ENCODE results near the gene HIC2.
"Not testable (repeated sequence)": the region's sequence is repeated elsewhere in the genome, so short reads cannot be mapped to it uniquely, and the experiment has no call there.

HIC2 gene, protein sequence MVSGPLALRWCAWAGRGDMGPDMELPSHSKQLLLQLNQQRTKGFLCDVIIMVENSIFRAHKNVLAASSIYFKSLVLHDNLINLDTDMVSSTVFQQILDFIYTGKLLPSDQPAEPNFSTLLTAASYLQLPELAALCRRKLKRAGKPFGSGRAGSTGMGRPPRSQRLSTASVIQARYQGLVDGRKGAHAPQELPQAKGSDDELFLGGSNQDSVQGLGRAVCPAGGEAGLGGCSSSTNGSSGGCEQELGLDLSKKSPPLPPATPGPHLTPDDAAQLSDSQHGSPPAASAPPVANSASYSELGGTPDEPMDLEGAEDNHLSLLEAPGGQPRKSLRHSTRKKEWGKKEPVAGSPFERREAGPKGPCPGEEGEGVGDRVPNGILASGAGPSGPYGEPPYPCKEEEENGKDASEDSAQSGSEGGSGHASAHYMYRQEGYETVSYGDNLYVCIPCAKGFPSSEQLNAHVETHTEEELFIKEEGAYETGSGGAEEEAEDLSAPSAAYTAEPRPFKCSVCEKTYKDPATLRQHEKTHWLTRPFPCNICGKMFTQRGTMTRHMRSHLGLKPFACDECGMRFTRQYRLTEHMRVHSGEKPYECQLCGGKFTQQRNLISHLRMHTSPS

DNA sequence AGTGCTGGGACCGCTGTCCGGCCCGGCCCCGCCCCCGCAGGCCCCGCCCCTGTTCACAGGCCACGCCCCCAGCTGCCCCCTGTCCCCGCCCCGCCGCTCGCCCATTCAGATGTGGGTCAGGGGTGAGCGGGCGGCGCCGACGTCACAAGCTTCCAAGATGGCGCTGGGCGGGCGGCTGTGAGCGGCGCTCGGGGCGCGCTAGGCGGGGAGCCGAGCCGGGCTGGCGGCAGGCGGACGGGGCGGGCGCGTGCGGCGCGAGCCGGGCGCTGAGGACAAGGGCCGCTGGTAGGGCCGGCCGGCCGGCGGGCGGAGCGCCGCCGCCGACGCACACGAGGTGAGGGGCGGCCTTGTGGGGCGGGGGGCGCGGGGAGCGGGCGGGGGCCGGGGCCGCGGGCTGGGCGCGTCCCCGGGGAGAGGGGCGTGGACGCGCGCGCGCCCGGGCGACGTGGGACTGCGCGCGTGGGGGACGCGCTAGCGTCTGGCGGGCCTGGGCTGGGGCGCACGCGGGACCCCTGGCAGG, at the start of gene HIC2:
HIC2 (plus strand) TSS at position 145 of the 520 bp plus-strand sequence. CDS start 25,461 bp downstream, outside the sequence.
- DNase-seq = not testable (repeated sequence)

DNA sequence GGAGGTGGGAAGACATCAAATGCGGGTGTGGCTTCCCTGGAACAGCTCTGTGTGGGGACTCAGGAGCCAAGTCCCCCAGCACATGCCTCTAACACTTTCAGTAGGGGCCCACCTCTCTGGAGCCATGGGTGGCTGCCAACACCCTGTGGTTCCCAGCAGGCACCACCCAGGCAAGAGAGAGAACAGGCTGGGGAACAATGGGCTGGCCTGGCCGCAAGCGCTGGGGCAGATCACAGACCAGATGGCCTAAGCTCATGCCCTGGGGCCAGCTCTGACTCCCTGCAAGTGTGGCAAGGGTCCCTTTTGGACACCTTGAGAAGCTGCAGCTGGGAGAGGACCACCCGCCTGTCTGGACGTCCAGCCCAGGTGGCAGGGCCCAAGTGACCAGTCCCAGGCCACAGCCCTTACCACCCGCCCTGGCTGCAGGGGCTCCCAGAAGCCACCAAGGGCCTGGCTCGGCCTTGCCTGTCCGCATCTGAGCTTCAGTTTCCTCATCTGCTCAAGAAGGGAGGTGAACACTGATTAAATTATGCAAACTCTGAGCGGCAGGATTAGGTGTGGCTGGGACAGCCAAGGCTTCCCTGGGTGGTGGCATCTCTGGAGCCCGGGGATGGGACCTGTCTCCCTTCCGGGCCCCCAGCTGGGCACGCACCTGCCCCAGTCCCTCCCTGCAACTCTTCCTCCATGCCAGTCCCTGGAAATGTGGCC, 48.4 kb upstream of the HIC2 start:
- DNase-seq = not testable (repeated sequence)

DNA sequence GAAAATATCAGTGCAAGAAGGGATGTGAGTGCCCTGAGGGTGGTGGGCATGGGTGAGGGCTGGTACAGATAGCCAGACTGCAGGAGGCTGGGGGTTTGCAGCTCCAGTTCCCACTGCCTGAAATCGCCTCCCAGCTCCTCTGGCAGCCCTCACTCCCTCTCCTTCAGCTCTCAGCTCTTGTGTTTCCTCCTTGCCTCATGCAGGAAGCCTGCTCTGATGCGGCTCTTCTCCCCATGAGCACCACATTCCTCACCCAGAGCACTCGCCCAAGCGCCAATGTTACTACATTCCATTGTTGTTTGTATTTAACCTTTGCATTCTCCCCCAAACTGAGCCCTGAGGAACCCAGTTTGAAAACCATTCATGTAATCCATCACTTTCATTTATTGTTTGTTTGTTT, 41.3 kb upstream of the HIC2 start:
- DNase-seq = not testable (repeated sequence)

DNA sequence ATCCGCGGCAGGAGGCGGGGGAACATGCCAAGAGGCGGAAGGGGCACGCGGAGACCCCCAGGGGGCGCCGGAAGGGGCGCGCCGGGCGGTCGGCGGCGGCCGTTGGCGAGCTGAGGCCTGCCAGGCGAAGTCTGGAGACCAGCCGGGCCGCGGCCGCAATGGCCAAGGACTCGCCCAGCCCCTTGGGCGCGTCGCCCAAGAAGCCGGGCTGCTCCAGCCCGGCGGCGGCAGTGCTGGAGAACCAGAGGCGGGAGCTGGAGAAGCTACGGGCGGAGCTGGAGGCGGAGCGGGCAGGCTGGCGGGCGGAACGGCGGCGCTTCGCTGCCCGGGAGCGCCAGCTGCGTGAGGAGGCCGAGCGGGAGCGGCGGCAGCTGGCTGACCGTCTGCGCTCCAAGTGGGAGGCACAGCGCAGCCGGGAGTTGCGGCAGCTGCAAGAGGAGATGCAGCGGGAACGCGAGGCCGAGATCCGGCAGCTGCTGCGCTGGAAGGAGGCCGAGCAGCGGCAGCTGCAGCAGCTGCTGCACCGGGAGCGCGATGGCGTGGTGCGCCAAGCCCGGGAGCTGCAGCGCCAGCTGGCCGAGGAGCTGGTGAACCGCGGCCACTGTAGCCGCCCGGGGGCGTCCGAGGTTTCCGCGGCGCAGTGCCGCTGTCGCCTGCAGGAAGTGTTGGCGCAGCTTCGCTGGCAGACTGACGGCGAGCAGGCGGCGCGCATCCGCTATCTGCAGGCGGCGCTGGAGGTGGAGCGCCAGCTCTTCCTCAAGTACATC, 33.3 kb upstream of the HIC2 start, which contains the start of gene RIMBP3B:
RIMBP3B (plus strand) TSS at position 51 of the 767 bp plus-strand sequence; CDS start at position 159, 108 bp downstream.
- DNase-seq = not testable (repeated sequence)

DNA sequence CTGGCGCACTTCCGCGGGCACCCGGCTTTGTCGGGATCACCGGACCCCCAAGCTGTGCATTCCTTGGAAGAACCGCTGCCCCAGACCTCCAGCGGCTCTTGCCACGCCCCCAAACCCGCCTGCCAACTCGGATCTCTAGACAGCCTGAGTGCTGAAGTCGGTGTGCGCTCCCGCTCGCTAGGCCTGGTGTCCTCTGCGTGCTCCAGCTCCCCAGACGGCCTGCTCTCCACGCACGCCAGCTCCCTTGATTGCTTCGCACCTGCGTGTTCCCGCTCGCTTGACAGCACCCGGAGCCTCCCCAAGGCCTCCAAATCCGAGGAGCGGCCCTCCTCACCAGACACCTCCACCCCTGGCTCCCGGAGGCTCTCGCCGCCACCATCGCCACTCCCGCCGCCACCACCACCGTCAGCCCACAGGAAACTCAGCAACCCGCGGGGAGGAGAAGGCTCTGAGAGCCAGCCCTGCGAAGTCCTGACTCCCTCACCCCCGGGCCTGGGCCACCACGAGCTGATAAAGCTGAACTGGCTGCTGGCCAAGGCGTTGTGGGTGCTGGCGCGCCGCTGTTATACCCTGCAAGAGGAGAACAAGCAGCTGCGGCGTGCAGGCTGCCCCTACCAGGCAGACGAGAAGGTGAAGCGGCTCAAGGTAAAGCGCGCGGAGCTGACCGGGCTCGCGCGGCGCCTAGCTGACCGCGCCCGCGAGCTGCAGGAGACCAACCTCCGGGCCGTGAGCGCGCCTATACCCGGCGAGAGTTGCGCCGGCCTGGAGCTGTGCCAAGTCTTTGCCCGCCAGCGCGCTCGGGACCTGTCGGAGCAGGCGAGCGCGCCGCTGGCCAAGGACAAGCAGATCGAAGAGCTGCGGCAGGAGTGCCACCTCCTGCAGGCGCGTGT, 32.5 kb upstream of the HIC2 start:
- DNase-seq = not testable (repeated sequence)

DNA sequence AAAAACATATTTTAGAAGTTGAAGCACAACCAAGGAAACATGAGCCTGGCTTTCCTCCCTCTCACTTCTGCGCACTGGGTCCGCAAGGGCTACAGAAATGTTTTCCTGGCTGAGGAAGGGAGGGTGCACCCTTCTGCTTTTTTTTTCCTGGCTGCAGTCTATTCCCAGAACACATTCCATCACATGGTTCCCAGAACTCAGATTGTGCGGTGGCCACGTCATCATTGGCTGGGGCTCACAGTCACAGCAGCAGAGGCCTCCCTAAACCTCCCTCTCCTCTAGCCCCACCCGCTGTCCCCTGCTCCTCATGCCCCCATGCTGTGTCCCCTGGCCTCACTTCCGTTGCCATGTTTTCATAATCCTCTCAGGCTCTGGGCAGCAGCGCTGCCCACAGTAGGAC, 27.7 kb upstream of the HIC2 start:
- DNase-seq = not testable (repeated sequence)

DNA sequence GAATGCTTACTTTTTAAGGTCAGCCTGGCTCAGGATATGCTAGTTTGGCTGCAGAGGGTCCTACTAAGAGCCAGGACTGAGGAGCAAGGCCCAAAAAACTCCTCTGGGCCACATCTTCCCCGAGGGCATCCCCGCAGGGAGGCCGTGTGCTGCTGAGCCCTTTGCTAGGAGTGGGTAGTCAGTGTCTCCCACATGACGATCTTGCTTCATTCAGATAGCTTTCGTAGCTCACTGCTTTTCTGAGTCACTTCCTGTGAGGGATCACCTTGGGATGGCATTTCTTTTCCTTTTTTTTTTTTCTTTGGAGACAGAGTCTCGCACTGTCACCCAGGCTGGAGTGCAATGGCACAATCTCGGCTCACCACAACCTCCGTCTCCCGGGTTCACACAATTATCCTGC, 27.2 kb upstream of the HIC2 start:
- not testable (repeated sequence) for DNase-seq

DNA sequence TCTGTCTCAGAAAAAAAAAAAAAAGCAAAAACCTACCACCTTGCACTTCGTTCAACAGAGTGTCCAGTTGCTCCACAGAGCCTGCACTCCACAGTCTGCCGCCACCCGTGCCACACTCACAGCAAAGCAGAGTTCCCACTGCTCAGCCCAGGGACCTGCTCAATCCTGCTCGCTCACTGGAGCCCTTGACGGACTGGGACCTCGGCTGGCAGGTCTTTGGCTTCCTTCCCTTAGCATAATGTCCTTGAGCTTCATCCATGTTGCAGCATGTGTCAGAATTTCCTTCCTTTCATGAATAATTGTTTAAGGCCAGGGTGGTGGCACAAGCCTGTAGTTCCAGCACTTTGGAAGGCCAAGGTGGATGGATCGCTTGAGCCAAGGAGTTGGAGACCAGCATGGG, 22.6 kb upstream of the HIC2 start:
- not testable (repeated sequence) for DNase-seq

DNA sequence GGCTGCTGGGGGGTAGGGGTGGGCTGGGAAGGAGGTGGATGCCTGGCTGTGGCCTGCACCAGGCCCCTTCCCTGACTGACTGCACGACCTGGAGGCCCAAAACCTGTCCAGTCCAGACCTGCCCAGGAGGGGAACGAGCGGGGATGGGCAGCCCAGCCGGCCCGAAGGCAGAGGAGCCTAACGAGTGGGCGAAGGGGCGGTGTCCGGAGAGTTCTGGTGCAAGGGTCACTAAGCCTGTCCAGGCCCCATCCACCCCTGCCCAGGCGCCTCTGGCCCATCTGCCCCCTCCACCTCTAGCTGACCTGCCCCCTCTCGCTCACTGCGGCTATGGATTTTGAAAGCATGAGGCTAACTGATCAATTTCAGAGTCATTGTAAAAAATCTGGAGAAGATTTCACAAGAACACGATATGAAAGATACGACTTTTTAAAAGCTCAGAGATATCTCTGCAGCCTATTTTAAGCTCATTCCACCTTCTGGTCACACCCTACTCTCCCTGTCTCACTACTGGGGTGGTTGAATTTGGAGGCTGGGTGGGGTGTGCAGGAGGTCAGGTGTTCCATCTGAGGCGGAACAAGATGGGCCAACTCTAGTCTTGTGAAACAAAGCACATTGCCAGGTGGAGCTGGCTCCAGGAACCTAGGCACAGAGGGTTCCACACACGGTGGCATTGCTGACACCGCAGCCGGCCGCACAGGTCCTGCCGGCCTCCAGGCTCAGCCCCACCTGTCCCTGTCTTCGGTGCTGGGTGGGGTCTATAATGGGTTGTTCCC, 15.8 kb upstream of the HIC2 start:
- not testable (repeated sequence) for DNase-seq

DNA sequence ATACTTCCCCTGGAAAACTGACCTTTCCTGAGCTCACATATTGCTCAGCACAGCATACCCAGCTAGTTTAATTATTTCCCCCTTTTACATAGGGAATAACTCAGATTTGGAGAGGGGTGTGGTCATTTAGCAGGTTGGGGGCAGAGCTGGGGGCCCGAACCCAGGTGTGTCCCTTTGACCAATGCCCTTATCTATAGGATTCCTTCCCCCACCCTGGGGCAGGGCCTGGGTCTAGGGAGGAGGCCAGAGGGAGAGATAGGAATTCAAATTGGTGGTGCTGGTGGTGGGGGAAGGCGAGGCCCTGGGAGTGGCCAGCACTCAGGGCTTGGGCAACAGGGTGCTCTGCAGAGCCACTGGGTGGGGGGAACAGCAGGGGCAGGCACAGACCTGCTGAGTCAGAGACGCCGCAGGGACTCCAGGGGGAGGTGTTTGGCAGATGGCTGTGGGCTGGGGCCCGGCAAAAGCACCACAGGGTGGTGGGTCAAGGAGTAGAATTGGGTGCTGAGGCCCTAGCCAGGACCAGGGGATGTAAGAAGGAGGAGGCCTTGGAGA, 14.3 kb upstream of the HIC2 start:
- not testable (repeated sequence) for DNase-seq

DNA sequence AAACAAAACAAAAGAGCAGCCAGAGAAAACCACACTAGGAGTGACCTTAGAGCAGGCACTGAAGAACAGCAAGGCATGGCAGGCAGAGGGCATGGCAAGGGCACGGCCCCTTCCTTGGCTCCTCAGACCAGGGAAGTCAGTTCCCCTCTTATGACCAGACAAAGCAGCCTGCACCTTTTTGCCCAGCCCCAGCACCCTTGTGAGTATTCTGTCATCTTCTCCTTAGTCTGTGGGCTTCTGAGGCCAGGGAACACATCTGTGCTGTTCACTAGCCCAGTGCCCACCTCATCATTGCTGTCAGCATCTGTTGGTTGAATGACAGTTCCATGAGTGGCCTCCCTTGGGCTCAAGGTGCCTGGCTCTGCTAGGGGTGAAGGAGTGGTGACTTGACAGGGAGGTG, 10.0 kb upstream of the HIC2 start:
- DNase-seq = not testable (repeated sequence)

DNA sequence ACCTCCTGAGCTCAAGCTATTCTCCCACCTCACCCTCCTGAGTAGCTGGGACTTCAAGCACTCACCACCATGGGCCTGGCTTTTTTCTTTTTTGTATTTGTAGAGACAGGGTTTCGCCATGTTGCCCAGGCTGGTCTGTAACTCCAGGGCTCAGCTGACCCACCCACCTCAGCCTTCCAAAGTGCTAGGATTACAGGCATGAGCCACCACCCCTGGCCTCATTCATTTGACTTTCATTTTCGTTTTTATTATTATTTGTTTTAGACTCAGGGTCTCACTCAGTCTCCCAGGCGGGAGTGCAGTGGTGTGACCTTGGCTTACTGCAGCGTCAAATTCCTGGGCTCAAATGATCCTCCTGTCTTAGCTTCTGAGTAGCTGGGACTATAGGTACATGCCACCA, 9.4 kb upstream of the HIC2 start:
- not testable (repeated sequence) for DNase-seq

DNA sequence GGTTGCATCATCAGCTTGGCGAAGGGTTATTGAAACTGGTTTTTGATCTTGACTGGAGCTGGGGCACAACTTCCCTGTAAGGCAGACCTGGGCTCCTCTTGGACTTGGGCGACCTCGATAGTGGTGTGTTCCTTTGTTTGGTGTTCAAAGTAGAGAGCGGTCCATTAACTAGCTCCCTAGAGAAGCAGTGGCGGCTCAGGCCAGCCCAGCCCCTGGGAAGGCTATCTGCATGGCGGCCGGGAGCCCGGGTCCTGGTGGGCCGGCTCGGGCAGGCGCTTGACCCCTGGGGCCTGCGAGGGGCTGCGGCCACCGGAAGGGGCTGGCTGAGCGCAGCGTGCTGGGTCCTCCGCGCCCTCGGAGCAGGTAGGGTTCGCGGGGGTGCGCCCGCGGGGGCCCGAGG, 796 bp upstream of the HIC2 start:
- not testable (repeated sequence) for DNase-seq

DNA sequence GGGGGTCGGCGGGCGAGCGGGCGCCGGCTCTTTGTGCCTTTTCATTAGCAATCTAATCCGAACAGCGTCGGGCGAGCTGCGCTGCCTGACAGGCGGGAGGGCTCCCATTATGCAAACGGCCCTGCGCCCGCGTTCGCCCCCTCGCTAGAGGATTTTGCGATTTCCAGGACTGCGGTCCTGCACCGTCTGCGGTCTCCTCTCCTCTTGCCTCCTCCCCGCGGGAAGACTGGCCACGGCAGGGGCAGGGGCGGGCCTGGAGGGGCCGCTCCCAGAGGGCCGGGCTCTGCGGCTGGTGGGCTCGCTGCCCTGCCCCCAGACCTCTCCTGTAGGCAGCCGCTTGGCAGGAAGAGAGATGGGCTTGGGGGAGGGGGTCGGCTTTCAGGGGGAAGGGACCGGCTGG, 682 bp downstream of the HIC2 start:
- DNase-seq = not testable (repeated sequence)

DNA sequence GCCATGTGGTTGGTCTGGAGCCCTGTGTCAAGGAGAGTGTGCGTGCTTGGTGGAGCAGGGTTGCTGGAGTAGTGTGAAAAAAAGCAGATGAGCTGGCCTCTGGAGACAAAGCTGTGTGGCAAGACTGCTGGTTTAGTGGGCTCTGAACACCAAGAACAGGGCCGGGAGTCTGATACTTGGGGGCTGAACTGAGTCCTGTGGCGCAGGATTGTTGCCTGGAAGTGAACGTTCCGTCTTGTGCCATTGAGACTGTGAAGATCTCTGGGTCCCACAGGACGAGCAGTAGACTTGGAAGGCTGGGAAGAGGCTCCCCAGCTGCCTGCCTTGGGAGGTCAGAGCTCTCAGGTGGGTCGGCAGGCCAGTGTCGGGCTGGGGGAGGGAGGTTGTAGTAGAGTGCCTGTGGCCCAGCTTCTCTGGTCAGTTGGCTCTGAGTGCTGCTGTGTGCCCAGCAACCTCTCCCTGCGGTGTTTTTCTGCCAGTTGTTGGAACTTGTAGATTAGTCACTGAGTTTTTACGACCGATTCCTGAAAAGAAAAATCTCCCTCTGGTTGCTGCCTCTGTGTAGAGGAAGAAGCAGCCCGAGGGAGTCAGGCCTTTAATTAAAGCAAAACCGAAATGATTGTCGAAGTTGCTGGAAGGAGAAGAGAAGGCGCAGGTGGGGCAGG, 1.9 kb downstream of the HIC2 start:
- DNase-seq = not testable (repeated sequence)

DNA sequence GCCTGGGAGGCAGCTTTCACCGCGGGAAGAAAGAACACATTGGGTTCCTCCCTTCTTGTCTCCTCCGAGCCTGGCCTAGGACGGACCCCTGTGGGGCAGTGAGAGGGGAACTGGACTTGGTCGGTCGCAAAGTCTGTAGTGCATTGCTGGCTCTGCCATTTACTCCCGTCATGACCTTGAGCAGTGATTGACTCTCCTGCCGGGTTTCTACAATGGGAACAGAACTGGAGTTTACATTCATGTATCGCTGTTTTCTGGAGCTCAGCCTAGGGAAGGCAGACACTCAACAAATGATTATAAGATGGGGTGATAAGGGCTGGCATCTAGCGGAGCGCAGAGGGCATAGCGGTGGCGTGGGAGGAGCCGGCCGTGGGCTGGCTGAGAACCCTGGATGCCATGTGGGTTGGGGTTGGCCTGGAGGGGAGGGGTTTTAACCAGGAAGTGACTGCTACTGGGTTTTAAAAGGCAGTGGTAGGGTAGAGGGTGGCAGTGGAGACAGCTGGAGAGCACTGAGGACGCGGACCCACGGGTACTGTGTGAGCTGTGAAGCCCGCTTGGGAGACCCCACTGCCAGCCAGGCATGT, 3.1 kb downstream of the HIC2 start:
- not testable (repeated sequence) for DNase-seq

DNA sequence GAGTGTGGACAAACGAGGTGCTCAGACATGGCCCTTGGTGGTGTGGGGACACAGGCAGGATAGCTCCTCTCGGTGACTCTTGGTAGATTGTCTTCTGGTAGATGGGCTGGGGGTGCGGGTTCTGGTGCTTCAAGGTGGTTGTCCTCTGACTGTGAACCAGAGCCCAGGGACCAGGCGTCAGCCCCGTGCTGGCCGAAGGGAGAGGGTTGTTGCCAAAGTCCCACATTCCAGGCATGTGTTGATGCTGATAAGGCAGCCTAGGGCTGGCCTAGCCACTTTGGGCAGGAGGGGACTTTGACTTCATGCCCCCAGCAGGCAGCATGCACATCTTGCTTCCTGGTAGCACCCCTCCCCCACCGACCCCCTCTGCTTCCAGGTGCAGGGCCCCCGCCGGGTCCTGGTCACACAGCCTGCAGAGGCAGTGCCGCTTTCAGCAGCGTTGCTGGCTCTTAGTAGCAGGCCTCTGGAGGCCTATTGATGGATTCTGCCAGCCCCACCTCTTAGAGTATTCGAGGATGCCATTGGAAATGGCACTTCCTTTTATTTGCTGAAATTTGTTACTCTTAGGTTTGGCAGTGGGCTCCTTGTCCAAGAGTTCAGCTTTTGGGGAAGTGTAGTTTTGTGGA, 7.0 kb downstream of the HIC2 start:
- not testable (repeated sequence) for DNase-seq
